HepG2 (cell line): Measurements from ENCODE around the gene IQGAP3. TPM values are rescaled to one million over a fixed set of nuclear protein-coding genes. Genes with fewer than 3 reads are reported as not detected.

Experiments
- ATAC-seq: fragments of 200-7000 bp; cut with Tn5 transposase; 3 replicates; pipeline ENCODE4 v1.9.1; 2020; ENCODE audit warnings: mild to moderate bottlenecking, moderate library complexity
- BruUV-seq: library from RNA; stranded (reverse); fragments of 400-500 nt; replicated peaks from 2 replicates; lab custom pipeline; 2021; lab: Mats Ljungman, UMichigan
- CTCF ChIA-PET: fragments of 300-600 bp; formaldehyde crosslinking; extraction: SDS; loops from one replicate; lab custom pipeline; 2021; ENCODE audit warnings: low total read pairs, inconsistent platforms, low intra/inter-chr PET ratio; lab: Yijun Ruan, JAX
- POLR2A ChIA-PET: fragments of 350-600 bp; sonication (Branson Sonifier 250); formaldehyde crosslinking; loops from one replicate; lab custom pipeline; 2020; ENCODE audit warnings: antibody characterized with exemption, inconsistent platforms; lab: Yijun Ruan, JAX
- DNase-seq: peaks from one replicate; pipeline ENCODE4 v3.0.0-alpha.2; 2015; ENCODE audit warnings: low spot score
- FAIRE-seq: peaks from 3 replicates; lab custom pipeline; 2011; peaks lifted over from hg19 to GRCh38; lab: Jason Lieb, UNC
- H2AFZ ChIP-seq: one replicate; pipeline ENCODE4 v1.6.1; 2011; ENCODE audit warnings: low read length, inconsistent platforms
- H3K27ac ChIP-seq: fragments of 300-600 bp; 3 replicates; pipeline ENCODE4 v1.8.0; 2011; ENCODE audit warnings: mixed run types, mild to moderate bottlenecking, mixed read lengths, low read length, inconsistent platforms; ENCODE audit not compliant: insufficient read depth; ENCODE audit errors: extremely low read length
- H3K27me3 ChIP-seq, 2 experiments: fragments of 200-600 bp in 1 of 2; 2 replicates in 1 of 2; 3 replicates in 1 of 2; pipeline versions ENCODE4 v1.6.0 to v1.8.0; 2011; ENCODE audit warnings: low read length in 2 of 2, mild to moderate bottlenecking in 2 of 2, moderate library complexity in 2 of 2, inconsistent platforms in 1 of 2; ENCODE audit not compliant: insufficient read depth in 2 of 2, control insufficient read depth in 1 of 2
- H3K36me3 ChIP-seq, 2 experiments: fragments of 200-600 bp in 1 of 2; replicated peaks in 1 of 2; 2 replicates in 1 of 2; 3 replicates in 1 of 2; pipeline versions ENCODE4 v1.5.1 to v1.8.0; 2011; ENCODE audit warnings: low read length in 2 of 2, inconsistent platforms in 1 of 2; ENCODE audit not compliant: insufficient read depth in 2 of 2, control insufficient read depth in 1 of 2
- H3K4me1 ChIP-seq: 2 replicates; pipeline ENCODE4 v1.5.1; 2012; ENCODE audit warnings: low read length, inconsistent platforms; ENCODE audit not compliant: insufficient read depth
- H3K4me2 ChIP-seq: 2 replicates; pipeline ENCODE4 v1.6.0; 2011; ENCODE audit warnings: low read depth, low read length, inconsistent platforms
- H3K4me3 ChIP-seq, 3 experiments: fragments of 200-600 bp in 1 of 3; sonication (generic), shearing (Covaris generic) in 1 of 3; replicated peaks in 1 of 3; 2 replicates each; pipeline ENCODE4 v1.5.1; 2011 to 2016; ENCODE audit warnings: low read length in 3 of 3, inconsistent platforms in 2 of 3, low read depth in 2 of 3, mild to moderate bottlenecking in 2 of 3, control low read depth in 1 of 3, mixed read lengths in 1 of 3; ENCODE audit not compliant: insufficient read depth in 1 of 3
- H3K79me2 ChIP-seq: one replicate; pipeline ENCODE4 v1.6.1; 2011; ENCODE audit warnings: low read length, inconsistent platforms; ENCODE audit not compliant: insufficient read depth
- H3K9ac ChIP-seq: 2 replicates; pipeline ENCODE4 v1.6.0; 2011; ENCODE audit warnings: mild to moderate bottlenecking, low read depth, low read length, inconsistent platforms; ENCODE audit not compliant: insufficient read depth
- H3K9me3 ChIP-seq: 2 replicates; pipeline ENCODE4 v1.5.1; 2012; ENCODE audit warnings: mild to moderate bottlenecking, low read length
- H4K20me1 ChIP-seq: 2 replicates; pipeline ENCODE4 v1.6.0; 2011; ENCODE audit warnings: inconsistent platforms, mild to moderate bottlenecking, low read length, moderate library complexity; ENCODE audit not compliant: insufficient read depth
- EED ChIP-seq: sonication (generic); formaldehyde crosslinking; IDR thresholded peaks from 2 replicates; pipeline ENCODE4 v1.5.0; 2020; ENCODE audit warnings: mild to moderate bottlenecking, missing genetic modification reagents
- IKZF1 ChIP-seq: fragments of 450-650 bp; IDR thresholded peaks from 2 replicates; pipeline ENCODE4 v1.7.1; 2016
- IKZF5 ChIP-seq: IDR thresholded peaks from 2 replicates; pipeline ENCODE4 v1.6.1; 2018; ENCODE audit warnings: missing genetic modification reagents, mild to moderate bottlenecking, missing compliant biosample characterization
- MNT ChIP-seq: fragments of 450-650 bp; IDR thresholded peaks from 2 replicates; pipeline ENCODE4 v1.6.1; 2016
- TEF ChIP-seq: sonication (generic); formaldehyde crosslinking; IDR thresholded peaks from 2 replicates; pipeline ENCODE4 v1.5.0; 2020; ENCODE audit warnings: missing genetic modification reagents
- ZBTB26 ChIP-seq: IDR thresholded peaks from 2 replicates; pipeline ENCODE4 v1.6.1; 2016; ENCODE audit warnings: missing compliant biosample characterization, missing genetic modification reagents, borderline replicate concordance
- ZNF12 ChIP-seq: sonication (generic); formaldehyde crosslinking; IDR thresholded peaks from 2 replicates; pipeline ENCODE4 v1.5.0; 2020; ENCODE audit warnings: missing genetic modification reagents
- ZNF20 ChIP-seq: sonication (generic); formaldehyde crosslinking; IDR thresholded peaks from 2 replicates; pipeline ENCODE4 v1.4.0; 2020; ENCODE audit warnings: mild to moderate bottlenecking, moderate library complexity, missing genetic modification reagents
- ZNF543 ChIP-seq: sonication (generic); formaldehyde crosslinking; IDR thresholded peaks from 2 replicates; pipeline ENCODE4 v1.4.0; 2020; ENCODE audit warnings: mild to moderate bottlenecking, missing genetic modification reagents
- ZNF7 ChIP-seq: IDR thresholded peaks from 2 replicates; pipeline ENCODE4 v1.6.1; 2016; ENCODE audit warnings: missing biosample characterization, missing genetic modification reagents
- ZNF709 ChIP-seq: sonication (generic); formaldehyde crosslinking; IDR thresholded peaks from 2 replicates; pipeline ENCODE4 v1.5.0; 2020; ENCODE audit warnings: mild to moderate bottlenecking, missing genetic modification reagents
- ZNF777 ChIP-seq: sonication (generic); formaldehyde crosslinking; IDR thresholded peaks from 2 replicates; pipeline ENCODE4 v1.4.0; 2020; ENCODE audit warnings: missing genetic modification reagents
- WGBS: methylation state at CpG from one replicate; pipeline ENCODE4 v1.1.6; 2017; ENCODE audit warnings: low lambda C conversion rate; 5-methylcytosine and 5-hydroxymethylcytosine counted together
- in situ Hi-C: cut with HindIII; loops from 2 replicates; pipeline ENCODE4 v1.10.0; 2017; ENCODE audit warnings: low pct_unique_long_range_greater_than_20kb; ENCODE audit not compliant: extremely low pct_ligation_motif_present
- intact Hi-C: fragments of 100-400 bp; cut with micrococcal nuclease; formaldehyde crosslinking; loops from one replicate; pipeline ENCODE4 v1.10.0; 2022; ENCODE audit not compliant: unreplicated experiment
- polyA plus RNA-seq, 8 experiments: library from polyadenylated mRNA; depleted of rRNA in 3 of 8; stranded (reverse) in 7 of 8; unstranded in 1 of 8; fragments of >200 nt; fragmentation: Illumina TruSeq in 4 of 8; extraction: Trizol in 4 of 8; gene quantifications; 2 replicates each; pipeline versions ENCODE4 v1.2.1 to v1.2.3, GENCODE V29; 2011 to 2016; ENCODE audit warnings: low read depth in 4 of 8, missing spikeins in 1 of 8, mixed read lengths in 1 of 8; ENCODE audit not compliant: insufficient read depth in 1 of 8
- total RNA-seq, 5 experiments: library from RNA; depleted of rRNA; stranded (reverse); fragments of >200 nt; fragmentation: Illumina TruSeq; extraction: Trizol; gene quantifications; 2 replicates each; pipeline ENCODE4 v1.2.3, GENCODE V29; 2016; ENCODE audit warnings: low read depth in 1 of 5

IQGAP3 gene
- total and polyA plus RNA-seq, 2 of the 13 experiments (the other 11 are each of a cell fraction or from before 2014, with no cell fraction given): 13.5 to 14.1 TPM

GRCh38 chr1:156487862-156488261, 84.5 kb downstream of the IQGAP3 start:
- ATAC-seq: no peak
- in situ Hi-C loops: no loop called here
- CTCF ChIA-PET: no interaction called here
- no peak overlapping the region for H3K4me3 ChIP-seq
- no peak for TF ChIP-seq ZNF12 (CRISPR knock-in tag)
- TF ChIP-seq IKZF1: no peak
- TF ChIP-seq MNT: no peak
- no peak for TF ChIP-seq IKZF5 (CRISPR knock-in tag)
- TF ChIP-seq ZNF543: no peak
- TF ChIP-seq ZNF20: no peak
- TF ChIP-seq TEF (CRISPR knock-in tag): no peak
- TF ChIP-seq ZNF777 (CRISPR knock-in tag): no peak
- TF ChIP-seq EED (CRISPR knock-in tag): no peak
- no peak for TF ChIP-seq ZNF7 (CRISPR knock-in tag)
- no peak for TF ChIP-seq ZNF709 (CRISPR knock-in tag)
- no peak for TF ChIP-seq ZBTB26
- TF ChIP-seq, all 625 proteins: peak for 0
- no peaks in the 10 kb centered on the region for H3K9me3 ChIP-seq
- 83% methylated on average over 1 of the region's 4 CpGs for WGBS
- no peaks in the 10 kb centered on the region for H3K4me1 ChIP-seq
- H2AFZ ChIP-seq: no peak overlapping the region
- FAIRE-seq: no peak
- H3K9ac ChIP-seq: no peak overlapping the region
- H3K27me3 ChIP-seq: no peaks in the 10 kb centered on the region
- H3K36me3 ChIP-seq: peaks cover 5 to 6% of the 10 kb centered on the region in 2 experiments; a peak in 4 of 5 replicates
- no peak overlapping the region for H3K4me2 ChIP-seq
- no peak for DNase-seq
- H3K27ac ChIP-seq: no peak overlapping the region
- BruUV-seq: no TSS peak
- peaks cover 36% of the 10 kb centered on the region; the same call in 1 of the 2 replicates for H4K20me1 ChIP-seq
- H3K79me2 ChIP-seq: peaks cover 10% of the 10 kb centered on the region
- intact Hi-C loops: no loop called here
- POLR2A ChIA-PET: no interaction called here
